Left lobe of liver (tissue), 2 donors: ENCODE measurements around the gene SELENOI. TPM values are rescaled to one million over a fixed set of nuclear protein-coding genes. Genes with fewer than 3 reads are reported as not detected.
"Not testable (repeated sequence)": the region's sequence is repeated elsewhere in the genome, so short reads cannot be mapped to it uniquely, and the experiment has no call there.

Experiments used
- ATAC-seq: fragments of 200-7000 bp; cut with Tn5 transposase; one replicate; pipeline ENCODE4 v1.9.1; 2020; ENCODE audit warnings: mild to moderate bottlenecking, moderate library complexity
- DNase-seq: peaks from one replicate; pipeline ENCODE4 v3.0.0-alpha.2; 2020; ENCODE audit warnings: low spot score
- total RNA-seq: library from RNA; stranded (reverse); gene quantifications from one replicate; pipeline ENCODE4 v1.2.1, GENCODE V29; 2021
- donor health status: DM: no; HTN: no; CAD: no; lungs with moderate emphysema.
- donor health status: DM: no; HTN: yes; CAD: no.

SELENOI gene, protein sequence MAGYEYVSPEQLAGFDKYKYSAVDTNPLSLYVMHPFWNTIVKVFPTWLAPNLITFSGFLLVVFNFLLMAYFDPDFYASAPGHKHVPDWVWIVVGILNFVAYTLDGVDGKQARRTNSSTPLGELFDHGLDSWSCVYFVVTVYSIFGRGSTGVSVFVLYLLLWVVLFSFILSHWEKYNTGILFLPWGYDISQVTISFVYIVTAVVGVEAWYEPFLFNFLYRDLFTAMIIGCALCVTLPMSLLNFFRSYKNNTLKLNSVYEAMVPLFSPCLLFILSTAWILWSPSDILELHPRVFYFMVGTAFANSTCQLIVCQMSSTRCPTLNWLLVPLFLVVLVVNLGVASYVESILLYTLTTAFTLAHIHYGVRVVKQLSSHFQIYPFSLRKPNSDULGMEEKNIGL
- total RNA-seq: 26.4 TPM

DNA sequence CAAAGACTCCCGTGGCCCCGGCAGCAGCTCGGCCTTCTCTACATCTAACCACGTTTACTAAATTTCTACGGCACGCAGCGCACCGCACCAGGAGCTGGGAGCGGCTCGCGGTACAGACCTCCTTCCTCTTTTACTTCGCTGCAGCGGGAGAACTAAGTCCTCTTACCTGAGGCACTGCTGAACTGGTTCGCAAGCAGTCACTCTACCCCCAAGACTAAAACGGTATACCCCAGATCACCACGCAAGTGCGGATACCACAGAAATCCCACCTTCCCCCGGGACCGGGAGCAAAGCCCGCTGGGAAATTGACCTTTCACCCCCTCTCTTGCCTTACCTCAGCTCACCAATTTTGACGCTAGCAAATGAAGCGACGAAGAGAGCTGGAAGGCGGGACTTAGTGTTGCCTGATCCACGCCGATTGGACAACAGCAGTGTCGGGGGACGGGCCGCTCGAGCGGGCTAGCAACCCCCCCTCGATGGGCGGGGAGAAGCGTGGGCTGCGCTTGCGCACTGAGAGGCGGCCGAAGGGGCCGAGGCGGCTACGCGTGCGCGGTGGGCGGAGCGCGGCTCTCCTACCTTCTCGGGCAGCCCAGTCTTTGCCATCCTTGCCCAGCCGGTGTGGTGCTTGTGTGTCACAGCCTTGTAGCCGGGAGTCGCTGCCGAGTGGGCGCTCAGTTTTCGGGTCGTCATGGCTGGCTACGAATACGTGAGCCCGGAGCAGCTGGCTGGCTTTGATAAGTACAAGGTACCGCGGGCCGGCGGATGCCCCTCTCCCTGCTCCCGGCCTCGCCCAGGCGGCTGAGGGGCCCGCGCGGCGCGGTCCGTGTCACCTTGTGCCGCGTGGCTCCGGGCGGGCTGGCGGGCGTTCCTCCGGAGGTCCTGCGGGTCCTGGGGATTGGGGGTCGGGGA lies at the start of gene SELENOI:
Gene SELENOI, plus strand, starts transcription at position 599 of the 909 bp plus-strand sequence. Its CDS starts 90 bp downstream, at position 689.
- peak; percentile 93 for ATAC-seq

DNA sequence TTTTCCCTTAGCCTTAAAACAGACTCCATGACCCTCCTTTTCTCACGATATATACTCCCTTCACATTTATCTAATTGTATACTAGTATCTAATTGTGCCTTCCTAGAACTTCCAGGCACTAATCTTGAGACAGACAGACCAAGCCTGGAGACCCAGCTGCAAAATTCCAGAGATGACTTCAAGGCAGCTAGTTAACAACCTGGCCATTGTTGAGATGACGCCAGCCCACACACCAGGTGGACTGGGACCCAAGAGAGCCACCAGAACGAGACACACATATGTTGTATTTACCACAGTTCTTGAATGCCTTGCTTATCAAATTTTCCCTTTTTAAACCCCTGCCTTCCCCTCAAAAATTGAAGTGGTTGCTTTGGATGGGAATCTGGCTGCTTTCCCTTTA lies 48.9 kb upstream of the SELENOI start:
- no peak for ATAC-seq

More for the DNA sequence above, at the start of gene SELENOI:
- peak; percentile 100 for DNase-seq

GRCh38 chr2:26298286-26298637 lies 47.7 kb upstream of the SELENOI start:
- ATAC-seq (no peak), DNase-seq (no peak)

More for the DNA sequence above, 48.9 kb upstream of the SELENOI start:
- no peak for DNase-seq

GRCh38 chr2:26298638-26299393 lies 47.1 kb upstream of the SELENOI start:
- ATAC-seq: peak; percentile 85
- peak; percentile 67 for DNase-seq

GRCh38 chr2:26299471-26300101 lies 46.4 kb upstream of the SELENOI start:
- ATAC-seq (peak; percentile 76), DNase-seq (no peak)

DNA sequence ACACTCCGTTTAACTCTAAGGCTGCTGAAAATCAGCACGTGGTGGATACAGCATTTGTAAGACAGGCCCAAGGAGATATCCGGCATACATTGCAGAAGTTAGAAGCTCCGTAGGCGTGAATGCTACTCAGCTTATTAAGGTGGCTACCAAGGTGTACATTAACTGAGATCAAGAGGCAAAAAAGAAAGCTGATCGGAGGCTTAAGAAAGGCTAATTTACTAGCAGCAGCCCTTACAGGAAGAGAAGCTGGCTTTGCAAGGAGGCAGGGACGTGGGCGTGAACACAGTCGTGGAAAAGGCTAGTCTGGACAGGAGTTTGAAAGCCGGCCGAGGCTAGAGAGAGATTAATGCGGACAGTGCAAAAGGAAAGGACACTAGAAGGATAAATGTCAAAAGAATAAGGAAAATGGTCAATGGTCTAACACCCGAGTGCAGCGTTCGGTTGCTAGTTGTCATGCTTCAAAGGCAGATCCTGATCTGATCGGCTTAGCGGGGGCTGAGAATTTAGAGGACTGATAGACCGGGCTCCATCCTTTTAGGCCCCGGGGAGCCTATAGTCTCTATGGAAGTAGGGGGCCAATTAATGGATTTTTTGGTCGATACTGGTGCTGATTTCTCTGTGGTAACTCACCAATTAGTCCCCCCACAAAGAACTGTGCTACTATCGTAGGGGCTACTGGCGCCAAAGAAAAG lies 45.6 kb upstream of the SELENOI start:
- no peak for DNase-seq

DNA sequence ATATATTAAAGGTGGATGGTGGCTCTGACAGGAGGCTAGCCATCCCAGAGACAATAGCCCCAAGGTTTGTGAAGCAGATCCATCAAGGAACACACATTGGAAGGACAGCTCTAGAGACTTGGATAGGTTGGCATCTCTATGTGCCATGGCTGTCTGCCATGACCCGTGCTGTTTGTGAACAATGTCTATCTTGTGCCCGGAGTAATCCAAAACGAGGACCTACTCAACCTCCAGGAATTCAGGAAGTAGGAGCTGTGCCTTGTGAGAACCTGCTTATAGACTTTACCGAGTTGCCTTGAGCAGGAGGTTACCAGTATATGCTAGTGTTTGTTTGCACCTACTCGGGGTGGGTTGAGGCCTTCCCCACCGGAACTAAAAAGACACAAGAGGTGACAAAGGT lies 43.1 kb upstream of the SELENOI start:
- no peak for DNase-seq
- no peak for ATAC-seq

More for the DNA sequence above, 45.6 kb upstream of the SELENOI start:
- no peak for ATAC-seq

- ATAC-seq: not testable (repeated sequence)
Observed at GRCh38 chr2:26305094-26305493, 40.8 kb upstream of the SELENOI start.

GRCh38 chr2:26305540-26305939 lies 40.4 kb upstream of the SELENOI start:
- no peak for DNase-seq
- no peak for ATAC-seq

More at GRCh38 chr2:26305094-26305493, 40.8 kb upstream of the SELENOI start:
- DNase-seq: not testable (repeated sequence)

GRCh38 chr2:26309921-26310320 lies 36.0 kb upstream of the SELENOI start:
- no peak for ATAC-seq
- no peak for DNase-seq

DNA sequence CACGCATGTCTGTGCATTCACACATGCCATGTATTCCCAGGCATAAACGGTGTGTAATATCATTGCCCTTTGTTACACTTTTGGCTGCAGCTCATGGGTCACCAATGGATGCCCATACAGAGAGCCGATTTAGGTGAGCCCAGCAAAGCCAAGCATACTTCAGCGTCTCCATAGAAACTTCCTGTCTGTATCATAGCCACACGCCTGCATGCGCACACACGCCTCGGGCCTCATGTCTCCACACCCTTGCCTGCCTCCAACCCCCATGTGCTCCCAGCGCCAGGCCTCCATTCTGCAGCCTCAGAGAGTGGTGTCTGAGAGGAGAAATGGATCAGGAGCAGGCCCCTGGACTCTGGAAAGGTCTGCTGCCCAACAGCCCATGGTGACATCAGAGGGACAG lies 33.5 kb upstream of the SELENOI start:
- ATAC-seq (no peak), DNase-seq (no peak)

DNA sequence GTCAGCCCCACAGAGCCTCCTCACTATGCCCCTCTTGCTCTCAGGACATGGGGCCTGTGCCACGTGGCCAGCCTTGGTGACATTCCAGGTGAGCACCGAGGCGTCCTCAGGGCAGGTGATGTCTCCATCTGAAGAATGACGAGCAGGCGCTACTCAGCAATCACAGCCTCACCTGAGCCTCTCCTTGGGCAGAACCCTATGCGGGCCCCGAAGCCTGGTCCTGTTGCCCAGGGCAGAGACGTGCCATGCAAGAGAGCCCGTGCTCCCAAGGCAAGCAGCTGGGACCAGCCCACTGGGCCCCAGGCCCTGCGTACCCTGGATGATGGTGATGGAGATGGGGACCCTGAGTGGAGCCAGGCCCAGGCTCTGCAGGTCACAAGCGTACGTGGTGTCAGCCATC lies 32.5 kb upstream of the SELENOI start:
- ATAC-seq (no peak), DNase-seq (no peak)

GRCh38 chr2:26314243-26314642 lies 31.7 kb upstream of the SELENOI start:
- peak; percentile 17 for ATAC-seq
- DNase-seq: no peak

GRCh38 chr2:26316041-26316440 lies 29.9 kb upstream of the SELENOI start:
- ATAC-seq (peak; percentile 50), DNase-seq (no peak)

- DNase-seq (no peak), ATAC-seq (no peak)
Observed at GRCh38 chr2:26316845-26317244, 29.1 kb upstream of the SELENOI start.

GRCh38 chr2:26317377-26318105 lies 28.4 kb upstream of the SELENOI start:
- DNase-seq (no peak), ATAC-seq (no peak)

DNA sequence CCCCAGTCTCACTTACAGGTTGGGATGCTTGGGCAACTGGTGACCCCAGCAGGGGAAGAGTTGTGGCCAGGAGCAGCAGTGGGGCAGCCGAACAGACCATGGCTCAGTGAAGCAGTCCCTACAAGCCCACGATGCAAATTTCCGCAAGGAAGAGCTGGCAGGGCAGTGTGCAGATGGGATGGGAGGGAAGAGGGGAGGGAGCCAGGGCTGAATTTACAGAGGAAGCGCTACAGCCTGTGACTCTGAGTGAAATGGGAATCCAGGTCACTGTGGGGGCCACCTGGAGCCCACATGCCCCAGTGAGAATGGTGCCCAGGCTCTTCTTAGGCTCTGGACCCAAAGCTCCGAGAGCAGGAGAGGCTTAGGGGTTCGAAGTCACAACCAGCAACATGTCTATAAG lies 27.0 kb upstream of the SELENOI start:
- DNase-seq: no peak
- ATAC-seq: no peak

- not testable (repeated sequence) for ATAC-seq, DNase-seq
Observed at GRCh38 chr2:26324479-26324878, 21.5 kb upstream of the SELENOI start.

DNA sequence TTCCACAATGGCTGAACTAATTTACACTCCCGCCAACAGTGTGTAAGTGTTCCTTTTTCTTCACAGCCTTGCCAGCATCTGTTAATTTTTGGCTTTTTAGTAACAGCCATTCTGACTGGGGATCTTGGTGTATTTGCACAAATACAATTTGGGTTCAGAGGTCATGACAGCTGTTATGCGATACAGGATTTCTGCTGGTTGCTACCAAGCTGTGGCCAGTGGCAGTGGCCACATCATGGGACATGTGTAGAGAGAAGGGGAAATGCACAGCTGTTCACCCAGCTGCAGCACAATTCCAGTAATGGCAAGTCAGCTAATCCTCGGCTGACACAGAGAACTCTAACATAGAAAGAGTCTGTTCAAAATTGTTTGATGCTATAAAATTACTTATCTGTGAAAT lies 21.0 kb upstream of the SELENOI start:
- peak; percentile 37 for ATAC-seq
- no peak for DNase-seq
